Measurements from ENCODE around the gene PSMB11.

Gene PSMB11

DNA sequence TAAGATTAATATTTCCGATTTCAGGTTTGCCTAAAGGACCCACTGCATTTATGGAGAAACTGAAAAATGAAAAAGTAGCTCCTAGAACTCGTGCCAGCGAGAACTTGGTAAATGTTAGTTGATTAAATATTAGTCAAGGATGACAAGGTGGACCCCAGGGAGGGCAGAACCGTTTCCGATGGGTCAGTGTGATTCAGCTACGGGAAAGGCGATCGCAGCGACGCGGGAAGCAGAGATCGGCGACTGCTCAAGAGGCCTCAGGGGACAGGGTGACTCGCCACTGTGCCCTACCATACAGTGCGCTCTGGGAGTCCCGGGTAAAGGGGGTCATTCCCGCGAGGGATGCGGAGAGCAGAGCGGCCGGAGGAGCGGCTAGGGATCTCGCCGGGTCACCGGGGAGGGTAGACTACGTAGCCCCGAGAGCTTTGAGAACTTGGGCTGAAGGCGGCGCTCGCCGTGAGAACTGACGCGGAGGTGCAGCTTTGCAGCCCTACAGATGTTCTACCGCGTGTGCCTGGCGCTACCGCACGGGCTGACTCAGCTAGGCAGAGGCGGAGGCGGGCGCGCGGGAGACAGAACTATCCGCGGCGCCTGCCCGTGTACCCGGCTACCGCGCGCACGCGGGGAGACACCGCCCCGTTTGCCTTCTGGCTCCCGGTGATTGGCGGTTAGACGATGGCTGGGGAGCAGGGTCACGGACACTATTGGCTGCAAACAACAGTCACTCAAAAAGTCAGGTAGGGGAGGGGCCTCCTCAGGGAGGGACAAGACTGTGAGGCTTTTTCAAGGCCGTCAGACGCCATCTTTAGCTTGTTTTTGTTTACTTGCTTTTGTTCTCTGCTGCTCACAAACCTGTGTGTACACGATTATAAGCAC, 35.2 kb upstream of the PSMB11 start:
- H3K9me3 ChIP-seq (ENCODE audit: insufficient read depth, low read length) = no peaks in the 10 kb centered on the region
- no peaks in the 10 kb centered on the region for H4K20me1 ChIP-seq (ENCODE audit: insufficient read depth, low read length)
- H3K79me2 ChIP-seq (ENCODE audit: low read length) = 0 out of 2 replicates have a peak, but pooled peaks cover 2% of the 10 kb centered on the region
- TF ChIP-seq EZH2phosphoT487 (IDR thresholded peaks at IDR 0.05; ENCODE audit: low read depth) = no peak
- TF ChIP-seq, protein P1, sequence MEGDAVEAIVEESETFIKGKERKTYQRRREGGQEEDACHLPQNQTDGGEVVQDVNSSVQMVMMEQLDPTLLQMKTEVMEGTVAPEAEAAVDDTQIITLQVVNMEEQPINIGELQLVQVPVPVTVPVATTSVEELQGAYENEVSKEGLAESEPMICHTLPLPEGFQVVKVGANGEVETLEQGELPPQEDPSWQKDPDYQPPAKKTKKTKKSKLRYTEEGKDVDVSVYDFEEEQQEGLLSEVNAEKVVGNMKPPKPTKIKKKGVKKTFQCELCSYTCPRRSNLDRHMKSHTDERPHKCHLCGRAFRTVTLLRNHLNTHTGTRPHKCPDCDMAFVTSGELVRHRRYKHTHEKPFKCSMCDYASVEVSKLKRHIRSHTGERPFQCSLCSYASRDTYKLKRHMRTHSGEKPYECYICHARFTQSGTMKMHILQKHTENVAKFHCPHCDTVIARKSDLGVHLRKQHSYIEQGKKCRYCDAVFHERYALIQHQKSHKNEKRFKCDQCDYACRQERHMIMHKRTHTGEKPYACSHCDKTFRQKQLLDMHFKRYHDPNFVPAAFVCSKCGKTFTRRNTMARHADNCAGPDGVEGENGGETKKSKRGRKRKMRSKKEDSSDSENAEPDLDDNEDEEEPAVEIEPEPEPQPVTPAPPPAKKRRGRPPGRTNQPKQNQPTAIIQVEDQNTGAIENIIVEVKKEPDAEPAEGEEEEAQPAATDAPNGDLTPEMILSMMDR (IDR thresholded peaks at IDR 0.05; ENCODE audit: low read depth, low read length) = 0 out of 2 replicates have a peak, but pooled peaks have one; percentile 13
- H3K27me3 ChIP-seq (ENCODE audit: low read depth, low read length) = no peaks in the 10 kb centered on the region
- H3K4me2 ChIP-seq (ENCODE audit: low read length) = peak overlapping the region; percentile 84
- peak overlapping the region; percentile 57 for H2AFZ ChIP-seq (ENCODE audit: low read depth, low read length)
- peaks cover 32% of the 10 kb centered on the region for H3K4me1 ChIP-seq (ENCODE audit: low read length)
- no peaks in the 10 kb centered on the region for H3K36me3 ChIP-seq (replicated peaks; ENCODE audit: low read depth, low read length)
- H3K27ac ChIP-seq (ENCODE audit: low read length) = peak overlapping the region; percentile 75
- peak overlapping the region; percentile 87 for H3K9ac ChIP-seq (ENCODE audit: low read length)
- H3K4me3 ChIP-seq (ENCODE audit: low read length) = peak overlapping the region; percentile 82

DNA sequence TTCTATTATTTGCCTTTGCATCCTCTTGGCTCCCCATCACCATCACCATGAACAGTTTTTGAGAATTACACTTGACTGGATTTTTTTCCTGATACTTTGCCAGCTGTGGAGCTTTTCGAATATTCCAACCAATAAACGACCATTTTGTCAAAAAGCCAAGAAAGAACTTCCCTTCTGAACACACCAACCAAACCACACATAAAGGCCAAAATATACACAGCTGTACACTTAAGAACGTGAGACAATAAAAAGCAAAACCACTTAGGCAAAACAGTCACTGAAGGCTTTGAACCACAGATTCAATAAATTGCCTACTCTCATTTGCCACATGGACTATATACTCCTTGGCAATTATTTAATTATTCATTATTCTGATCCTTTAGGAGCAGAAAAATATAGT, 33.2 kb upstream of the PSMB11 start:
- peak overlapping the region; percentile 100 for H3K4me2 ChIP-seq (ENCODE audit: low read length)
- H4K20me1 ChIP-seq (ENCODE audit: insufficient read depth, low read length) = no peaks in the 10 kb centered on the region
- no peak for TF ChIP-seq EZH2phosphoT487 (IDR thresholded peaks at IDR 0.05; ENCODE audit: low read depth)
- H3K4me1 ChIP-seq (ENCODE audit: low read length) = peaks cover 32% of the 10 kb centered on the region
- no peaks in the 10 kb centered on the region for H3K27me3 ChIP-seq (ENCODE audit: low read depth, low read length)
- H3K9ac ChIP-seq (ENCODE audit: low read length) = peak overlapping the region; percentile 96
- 0 out of 2 replicates have a peak overlapping the region, but pooled peaks have one; percentile 30 for H3K27ac ChIP-seq (ENCODE audit: low read length)
- H3K79me2 ChIP-seq (ENCODE audit: low read length) = 0 out of 2 replicates have a peak, but pooled peaks cover 2% of the 10 kb centered on the region
- H3K36me3 ChIP-seq (replicated peaks; ENCODE audit: low read depth, low read length) = no peaks in the 10 kb centered on the region
- H2AFZ ChIP-seq (ENCODE audit: low read depth, low read length) = no peak overlapping the region
- H3K4me3 ChIP-seq (ENCODE audit: low read length) = peak overlapping the region; percentile 87
- no peaks in the 10 kb centered on the region for H3K9me3 ChIP-seq (ENCODE audit: insufficient read depth, low read length)

DNA sequence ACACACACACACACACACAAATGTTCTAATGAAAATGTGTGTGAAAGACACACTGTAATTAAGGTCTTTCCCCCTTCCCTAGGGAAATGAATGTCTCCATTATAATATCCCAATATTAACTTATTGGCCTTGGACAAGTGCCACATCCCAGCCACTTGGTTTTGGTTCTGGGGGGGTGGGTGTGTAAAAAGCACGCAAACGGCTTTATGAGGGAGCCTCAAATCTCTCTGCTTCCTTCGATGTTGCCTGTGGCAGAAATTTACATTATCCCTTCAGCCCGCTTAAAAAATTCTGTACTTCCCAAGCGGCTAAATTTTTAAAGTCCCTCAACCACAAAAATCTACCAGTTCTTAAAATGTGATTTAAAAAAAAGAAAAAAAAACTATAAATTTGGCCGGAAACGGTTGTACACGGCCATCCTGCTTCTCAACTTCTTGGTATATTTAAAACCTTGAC, 32.5 kb upstream of the PSMB11 start:
- Histone ChIP-seq H3K4me2 (ENCODE audit: low read length) (peak overlapping the region; percentile 100), H4K20me1 (ENCODE audit: insufficient read depth, low read length) (no peaks in the 10 kb centered on the region), H2AFZ (ENCODE audit: low read depth, low read length) (no peak overlapping the region), H3K4me1 (ENCODE audit: low read length) (peaks cover 32% of the 10 kb centered on the region), H3K79me2 (ENCODE audit: low read length) (0 out of 2 replicates have a peak, but pooled peaks cover 2% of the 10 kb centered on the region), H3K9me3 (ENCODE audit: insufficient read depth, low read length) (no peaks in the 10 kb centered on the region), H3K9ac (ENCODE audit: low read length) (peak overlapping the region; percentile 96), H3K27me3 (ENCODE audit: low read depth, low read length) (no peaks in the 10 kb centered on the region), H3K4me3 (ENCODE audit: low read length) (peak overlapping the region; percentile 87), H3K27ac (ENCODE audit: low read length) (peak overlapping the region; percentile 78), H3K36me3 (replicated peaks; ENCODE audit: low read depth, low read length) (no peaks in the 10 kb centered on the region)
- TF ChIP-seq EZH2phosphoT487 (IDR thresholded peaks at IDR 0.05; ENCODE audit: low read depth) = no peak
- TF ChIP-seq, protein P1 (IDR thresholded peaks at IDR 0.05; ENCODE audit: low read depth, low read length) = no peak

DNA sequence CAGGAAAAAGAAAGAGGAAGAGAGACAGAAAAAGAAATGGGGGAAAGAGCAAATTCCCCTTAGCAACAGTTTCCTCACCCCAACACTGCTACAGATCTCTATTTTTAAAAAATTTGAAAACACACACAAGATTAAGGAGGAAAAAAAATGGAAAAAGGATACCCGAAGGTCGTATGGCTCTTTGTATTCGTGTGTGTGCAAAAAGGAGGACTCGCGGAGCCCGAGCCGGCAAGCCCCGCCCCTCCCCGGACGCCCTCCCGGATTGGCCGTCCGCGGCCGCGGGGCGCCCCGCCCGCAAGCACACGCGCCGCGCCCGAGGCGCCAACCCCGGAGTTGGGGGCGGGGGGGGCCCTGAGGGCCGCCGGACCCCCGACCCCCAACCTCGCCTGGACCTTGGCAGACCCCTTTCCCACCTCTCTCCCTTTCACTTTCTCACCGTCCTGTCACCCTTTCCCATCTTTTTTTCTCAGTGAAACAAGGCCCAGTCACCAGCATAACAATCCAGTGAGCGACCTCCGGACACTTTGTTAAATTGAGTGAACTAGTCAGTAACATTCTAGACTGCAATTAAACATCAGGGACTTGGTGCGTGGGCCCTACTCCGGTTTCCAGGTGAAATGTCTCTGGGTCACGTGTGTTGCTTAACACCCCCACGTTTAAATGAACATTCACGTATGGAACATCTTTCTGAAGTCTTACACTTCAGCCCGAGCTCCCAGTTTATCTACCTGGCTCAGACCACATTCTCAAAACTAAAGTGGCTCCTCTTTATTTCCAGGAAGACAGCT, 31.9 kb upstream of the PSMB11 start, which contains the start of gene C14orf93:
TSS of gene C14orf93 (minus strand) at position 205 of the 788 bp plus-strand sequence. CDS start 11,120 bp downstream, outside the sequence.
- peak within 1 kb of the TSS; percentile 87 for H3K4me3 ChIP-seq (ENCODE audit: low read length)
- no peaks in the 10 kb centered on the region for H3K9me3 ChIP-seq (ENCODE audit: insufficient read depth, low read length)
- H3K27ac ChIP-seq (ENCODE audit: low read length) = peak within 1 kb of the TSS; percentile 78
- TF ChIP-seq EZH2phosphoT487 (IDR thresholded peaks at IDR 0.05; ENCODE audit: low read depth) = no peak
- TF ChIP-seq, protein P1 (IDR thresholded peaks at IDR 0.05; ENCODE audit: low read depth, low read length) = no peak
- peaks cover 32% of the 10 kb centered on the region for H3K4me1 ChIP-seq (ENCODE audit: low read length)
- no peaks in the 10 kb centered on the region for H3K27me3 ChIP-seq (ENCODE audit: low read depth, low read length)
- peak within 1 kb of the TSS; percentile 100 for H3K4me2 ChIP-seq (ENCODE audit: low read length)
- 0 out of 2 replicates have a peak, but pooled peaks cover 2% of the 10 kb centered on the region for H3K79me2 ChIP-seq (ENCODE audit: low read length)
- peak within 1 kb of the TSS; percentile 96 for H3K9ac ChIP-seq (ENCODE audit: low read length)
- H2AFZ ChIP-seq (ENCODE audit: low read depth, low read length) = peak within 1 kb of the TSS; percentile 98
- no peaks in the 10 kb centered on the region for H3K36me3 ChIP-seq (replicated peaks; ENCODE audit: low read depth, low read length)
- H4K20me1 ChIP-seq (ENCODE audit: insufficient read depth, low read length) = no peaks in the 10 kb centered on the region
